Measurements from ENCODE around the gene PRPS2. TPM values are rescaled to one million over a fixed set of nuclear protein-coding genes. Genes with fewer than 3 reads are reported as not detected.

Gene PRPS2
- total RNA-seq, 2 donors from 2014 or later, result 3.5 to 8.0 TPM

- no peak overlapping the region for H3K27ac ChIP-seq
- H3K27me3 ChIP-seq, result no peaks in the 10 kb centered on the region
- no peaks in the 10 kb centered on the region for H3K36me3 ChIP-seq
- no peak overlapping the region for H3K4me3 ChIP-seq
- TF ChIP-seq CTCF (IDR thresholded peaks at IDR 0.05), result no peak
- H3K4me1 ChIP-seq, result no peaks in the 10 kb centered on the region
- no peak for DNase-seq (ENCODE audit: low spot score)
- no peaks in the 10 kb centered on the region for H3K9me3 ChIP-seq
Observed at GRCh38 chrX:12779534-12779933, 11.7 kb upstream of the PRPS2 start.

- no peak for DNase-seq (ENCODE audit: low spot score)
- no peak for TF ChIP-seq CTCF (IDR thresholded peaks at IDR 0.05)
Observed at GRCh38 chrX:12788645-12789044, 2.6 kb upstream of the PRPS2 start.

GRCh38 chrX:12789976-12790375 lies 1.2 kb upstream of the PRPS2 start:
- Histone ChIP-seq H3K27me3 (peaks cover 0 to 4% of the 10 kb centered on the region in 2 donors), H3K4me3 (no peak overlapping the region), H3K9me3 (peaks cover 6 to 13% of the 10 kb centered on the region in 2 donors), H3K4me1 (no peaks in the 10 kb centered on the region), H3K27ac (no peak overlapping the region), H3K36me3 (no peaks in the 10 kb centered on the region)
- TF ChIP-seq CTCF (IDR thresholded peaks at IDR 0.05), result no peak
- no peak for DNase-seq (ENCODE audit: low spot score)

More at GRCh38 chrX:12788645-12789044, 2.6 kb upstream of the PRPS2 start:
- H3K27me3 ChIP-seq, result peaks cover 0 to 4% of the 10 kb centered on the region in 2 donors
- no peak overlapping the region for H3K27ac ChIP-seq
- H3K36me3 ChIP-seq, result no peaks in the 10 kb centered on the region
- no peak overlapping the region for H3K4me3 ChIP-seq
- peaks cover 0 to 6% of the 10 kb centered on the region in 2 donors for H3K9me3 ChIP-seq
- no peaks in the 10 kb centered on the region for H3K4me1 ChIP-seq

DNA sequence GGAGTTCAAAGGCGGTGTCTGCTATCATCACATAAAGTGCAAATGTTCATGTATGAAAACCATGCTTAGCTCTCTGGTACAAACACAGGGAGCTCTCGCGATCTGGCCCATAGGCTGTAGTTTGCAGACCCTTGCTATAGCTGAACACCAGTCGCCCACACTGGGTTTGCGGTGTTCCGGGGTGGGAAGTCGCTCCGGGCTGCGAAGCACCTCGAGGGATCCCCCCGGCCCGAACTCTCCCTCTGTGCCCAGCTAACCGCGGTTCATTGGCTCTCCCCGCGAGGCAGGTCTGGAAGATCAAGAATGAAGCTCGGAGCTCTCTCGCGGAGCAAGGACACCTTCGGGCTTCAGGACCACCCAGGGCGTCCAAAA lies 341 bp upstream of the PRPS2 start:
- no peaks in the 10 kb centered on the region for H3K36me3 ChIP-seq
- no peak for DNase-seq (ENCODE audit: low spot score)
- H3K4me1 ChIP-seq, result no peaks in the 10 kb centered on the region
- H3K27ac ChIP-seq, result peak overlapping the region; percentile 11 to 16
- peaks cover 6 to 13% of the 10 kb centered on the region in 2 donors for H3K9me3 ChIP-seq
- TF ChIP-seq CTCF (IDR thresholded peaks at IDR 0.05), result no peak
- peaks cover 0 to 4% of the 10 kb centered on the region in 2 donors for H3K27me3 ChIP-seq
- H3K4me3 ChIP-seq, result peak overlapping the region; percentile 47 to 58

- Histone ChIP-seq H3K9me3 (peaks cover 6 to 13% of the 10 kb centered on the region in 2 donors), H3K36me3 (no peaks in the 10 kb centered on the region), H3K4me3 (no peak overlapping the region), H3K27ac (no peak overlapping the region), H3K4me1 (no peaks in the 10 kb centered on the region), H3K27me3 (peaks cover 0 to 4% of the 10 kb centered on the region in 2 donors)
- no peak for TF ChIP-seq CTCF (IDR thresholded peaks at IDR 0.05)
- no peak for DNase-seq (ENCODE audit: low spot score)
Observed at GRCh38 chrX:12792711-12793110, 1.5 kb downstream of the PRPS2 start.

GRCh38 chrX:12794654-12795053 lies 3.4 kb downstream of the PRPS2 start:
- H3K36me3 ChIP-seq, result no peaks in the 10 kb centered on the region
- peaks cover 6 to 7% of the 10 kb centered on the region in 2 donors for H3K9me3 ChIP-seq
- no peak for TF ChIP-seq CTCF (IDR thresholded peaks at IDR 0.05)
- H3K27ac ChIP-seq, result no peak overlapping the region
- H3K4me3 ChIP-seq, result no peak overlapping the region
- no peaks in the 10 kb centered on the region for H3K4me1 ChIP-seq
- no peak for DNase-seq (ENCODE audit: low spot score)
- H3K27me3 ChIP-seq, result peaks cover 0 to 4% of the 10 kb centered on the region in 2 donors
